ENCODE results near the gene DLX6. TPM values are rescaled to one million over a fixed set of nuclear protein-coding genes. Genes with fewer than 3 reads are reported as not detected.

DLX6 gene
- total RNA-seq, 2 donors from 2014 or later, result 4.1 TPM; not detected in 1

DNA sequence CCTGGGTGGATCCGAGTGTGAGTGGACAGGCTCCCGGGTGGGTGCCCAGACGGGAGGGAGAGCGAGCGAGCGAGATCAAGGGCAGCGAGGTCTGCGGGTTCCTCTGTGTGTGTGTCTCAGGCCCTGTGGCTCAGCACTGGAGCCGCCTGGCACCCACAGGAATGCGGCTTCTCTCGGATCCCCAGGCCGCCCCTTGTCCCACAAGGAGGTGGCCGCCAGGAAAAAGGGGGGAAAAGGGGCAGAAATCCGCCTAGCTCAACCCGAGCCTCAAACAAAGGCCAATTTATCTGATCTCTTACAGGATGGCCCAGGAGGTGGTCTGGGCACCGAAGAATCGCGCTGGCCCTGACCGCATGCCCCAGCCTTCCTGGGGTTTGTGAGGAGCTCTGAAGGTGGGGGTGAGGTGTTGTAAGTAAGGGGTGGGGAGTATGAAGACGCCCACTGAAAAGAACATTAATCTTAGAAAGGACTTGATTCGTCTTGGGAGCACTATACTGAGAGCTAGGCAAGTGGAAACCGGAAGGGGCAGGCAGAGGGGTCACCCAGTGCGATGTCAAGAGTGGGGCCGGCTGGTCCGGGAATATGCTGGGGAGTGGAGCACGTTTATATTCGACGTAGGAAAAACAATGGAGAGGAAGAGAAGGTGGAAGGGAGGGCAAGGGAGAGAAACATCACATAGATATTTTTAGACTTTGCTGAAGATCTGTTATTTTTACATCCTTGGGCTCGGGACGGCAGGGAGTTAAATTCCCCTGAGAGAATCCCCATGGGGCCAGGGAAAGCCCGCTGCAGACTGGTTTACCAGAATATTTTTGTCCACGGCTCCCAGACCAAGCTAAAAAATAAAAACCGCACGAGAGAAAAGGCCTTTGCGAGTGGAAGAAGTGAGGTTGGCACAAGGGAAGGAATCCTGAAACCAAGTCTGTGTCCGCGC is 12.1 kb downstream of the DLX6 start:
- Histone ChIP-seq H3K4me1 (replicated peaks) (peaks cover 3% of the 10 kb centered on the region), H3K9me3 (no peaks in the 10 kb centered on the region), H3K27ac (no peak overlapping the region), H3K4me3 (no peak overlapping the region), H3K36me3 (no peaks in the 10 kb centered on the region), H3K27me3 (replicated peaks; ENCODE audit: insufficient read depth) (peaks cover 33% of the 10 kb centered on the region)
- intact Hi-C loops (cut with DNase I), result no loop called here
- TF ChIP-seq POLR2A (IDR thresholded peaks at IDR 0.05), result no peak
- TF ChIP-seq, protein P1, sequence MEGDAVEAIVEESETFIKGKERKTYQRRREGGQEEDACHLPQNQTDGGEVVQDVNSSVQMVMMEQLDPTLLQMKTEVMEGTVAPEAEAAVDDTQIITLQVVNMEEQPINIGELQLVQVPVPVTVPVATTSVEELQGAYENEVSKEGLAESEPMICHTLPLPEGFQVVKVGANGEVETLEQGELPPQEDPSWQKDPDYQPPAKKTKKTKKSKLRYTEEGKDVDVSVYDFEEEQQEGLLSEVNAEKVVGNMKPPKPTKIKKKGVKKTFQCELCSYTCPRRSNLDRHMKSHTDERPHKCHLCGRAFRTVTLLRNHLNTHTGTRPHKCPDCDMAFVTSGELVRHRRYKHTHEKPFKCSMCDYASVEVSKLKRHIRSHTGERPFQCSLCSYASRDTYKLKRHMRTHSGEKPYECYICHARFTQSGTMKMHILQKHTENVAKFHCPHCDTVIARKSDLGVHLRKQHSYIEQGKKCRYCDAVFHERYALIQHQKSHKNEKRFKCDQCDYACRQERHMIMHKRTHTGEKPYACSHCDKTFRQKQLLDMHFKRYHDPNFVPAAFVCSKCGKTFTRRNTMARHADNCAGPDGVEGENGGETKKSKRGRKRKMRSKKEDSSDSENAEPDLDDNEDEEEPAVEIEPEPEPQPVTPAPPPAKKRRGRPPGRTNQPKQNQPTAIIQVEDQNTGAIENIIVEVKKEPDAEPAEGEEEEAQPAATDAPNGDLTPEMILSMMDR (IDR thresholded peaks at IDR 0.05), result no peak
- TF ChIP-seq POLR2AphosphoS5 (IDR thresholded peaks at IDR 0.05), result no peak
- no peak for DNase-seq (ENCODE audit: low spot score)
- WGBS, result 29% methylated on average over 34 of the region's 37 CpGs

DNA sequence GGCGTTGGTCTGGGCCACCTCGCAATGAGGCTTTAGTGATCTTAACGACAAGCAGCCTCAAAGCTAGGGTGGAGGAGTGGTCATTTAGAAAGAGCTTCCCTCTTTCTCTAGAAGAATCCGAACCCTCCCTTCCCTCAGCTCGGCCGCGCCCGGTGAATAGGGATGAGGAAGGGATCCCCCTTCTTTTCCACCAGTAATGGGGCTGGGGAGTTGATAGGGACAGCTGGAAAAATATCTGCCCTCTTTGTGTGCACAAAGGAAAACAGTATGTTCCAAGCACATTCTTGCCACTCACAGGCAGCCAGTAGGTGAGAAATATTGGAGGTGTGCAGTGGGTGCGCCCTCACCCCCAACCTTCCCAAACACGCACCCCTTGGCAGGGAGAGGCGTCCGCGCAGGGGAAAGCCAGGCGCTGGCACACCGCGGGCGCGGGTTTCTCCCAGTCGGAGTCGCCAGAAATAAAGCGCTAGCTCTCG is 12.8 kb downstream of the DLX6 start:
- TF ChIP-seq POLR2AphosphoS5 (IDR thresholded peaks at IDR 0.05) (no peak), POLR2A (IDR thresholded peaks at IDR 0.05) (no peak)
- TF ChIP-seq, protein P1 (IDR thresholded peaks at IDR 0.05), result no peak
- H3K27me3 ChIP-seq (replicated peaks; ENCODE audit: insufficient read depth), result peaks cover 30% of the 10 kb centered on the region
- intact Hi-C loops (cut with DNase I), result no loop called here
- H3K9me3 ChIP-seq, result no peaks in the 10 kb centered on the region
- no peak overlapping the region for H3K27ac ChIP-seq
- H3K36me3 ChIP-seq, result no peaks in the 10 kb centered on the region
- peaks cover 3% of the 10 kb centered on the region for H3K4me1 ChIP-seq (replicated peaks)
- WGBS, result 35% methylated on average over 22 of the region's 22 CpGs
- DNase-seq (ENCODE audit: low spot score), result no peak
- no peak overlapping the region for H3K4me3 ChIP-seq

DNA sequence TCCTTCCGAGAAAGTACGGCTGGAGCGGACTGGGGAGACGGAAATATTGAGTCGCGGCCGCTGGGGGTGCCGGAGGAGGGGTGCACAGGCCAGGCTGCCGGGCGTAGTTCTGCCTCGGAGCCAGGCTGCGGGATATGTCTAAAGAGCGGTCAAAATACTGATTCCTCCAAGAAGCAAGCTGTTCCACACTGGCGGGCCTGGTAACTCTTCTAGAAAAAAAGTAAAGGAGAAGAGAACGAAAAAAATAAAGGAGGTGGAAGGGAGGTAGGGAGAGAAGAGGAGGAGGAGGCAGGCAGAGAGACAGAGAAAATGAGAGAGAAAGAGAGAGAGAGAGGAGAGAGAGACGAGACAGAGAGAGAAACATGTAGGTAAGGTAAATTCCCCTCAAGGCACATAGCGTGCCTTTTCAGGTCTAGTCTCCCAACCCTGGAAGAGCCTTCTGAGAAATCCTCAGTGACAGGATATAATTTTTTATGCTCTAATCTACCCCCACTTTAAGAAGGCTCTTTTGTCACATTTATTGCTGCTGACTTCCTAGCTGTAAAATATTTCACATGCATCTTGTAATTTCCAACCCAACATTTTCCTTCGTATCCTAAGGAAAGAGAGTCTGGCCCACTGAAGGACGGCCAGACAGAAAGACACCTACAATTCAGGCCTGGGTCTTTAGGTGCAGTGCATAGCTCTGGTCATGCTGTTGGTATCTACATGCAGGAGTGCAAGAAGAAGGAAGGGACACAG is 13.6 kb downstream of the DLX6 start:
- intact Hi-C loops (cut with DNase I), result no loop called here
- H3K27me3 ChIP-seq (replicated peaks; ENCODE audit: insufficient read depth), result peaks cover 30% of the 10 kb centered on the region
- TF ChIP-seq POLR2A (IDR thresholded peaks at IDR 0.05) (no peak), POLR2AphosphoS5 (IDR thresholded peaks at IDR 0.05) (no peak)
- TF ChIP-seq, protein P1 (IDR thresholded peaks at IDR 0.05), result no peak
- peaks cover 3% of the 10 kb centered on the region for H3K4me1 ChIP-seq (replicated peaks)
- no peaks in the 10 kb centered on the region for H3K9me3 ChIP-seq
- no peak overlapping the region for H3K27ac ChIP-seq
- 56% methylated on average over 19 of the region's 19 CpGs for WGBS
- H3K36me3 ChIP-seq, result no peaks in the 10 kb centered on the region
- H3K4me3 ChIP-seq, result no peak overlapping the region
- DNase-seq (ENCODE audit: low spot score), result no peak

DNA sequence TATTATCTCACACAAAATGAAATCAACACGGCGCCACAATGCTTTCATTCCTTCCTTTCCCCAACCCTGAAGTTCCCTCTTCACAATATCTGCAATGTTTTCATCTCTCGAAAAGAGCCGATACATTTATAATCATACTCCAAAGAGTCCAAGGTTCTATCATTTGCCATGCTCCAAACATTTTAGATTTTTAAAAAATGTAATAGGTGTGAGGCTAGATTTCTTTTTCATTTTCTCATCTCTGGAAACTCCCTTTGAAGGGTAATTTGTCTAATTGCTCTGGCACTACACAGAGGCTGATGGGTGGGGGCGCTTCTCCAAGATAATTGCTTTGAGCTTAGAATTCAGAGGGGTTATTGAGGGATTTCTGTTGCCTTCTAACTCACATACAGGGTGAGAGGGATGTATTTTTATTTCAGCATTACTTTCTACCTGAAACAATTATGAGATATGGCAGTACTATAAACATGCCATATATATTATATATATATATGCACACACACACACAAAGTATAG is 14.4 kb downstream of the DLX6 start:
- H3K27me3 ChIP-seq (replicated peaks; ENCODE audit: insufficient read depth), result peaks cover 27% of the 10 kb centered on the region
- WGBS, result 59% methylated on average over 5 of the region's 5 CpGs
- peaks cover 3% of the 10 kb centered on the region for H3K4me1 ChIP-seq (replicated peaks)
- TF ChIP-seq POLR2AphosphoS5 (IDR thresholded peaks at IDR 0.05) (no peak), POLR2A (IDR thresholded peaks at IDR 0.05) (no peak)
- TF ChIP-seq, protein P1 (IDR thresholded peaks at IDR 0.05), result no peak
- H3K27ac ChIP-seq, result no peak overlapping the region
- no peaks in the 10 kb centered on the region for H3K9me3 ChIP-seq
- no peak overlapping the region for H3K4me3 ChIP-seq
- no peak for DNase-seq (ENCODE audit: low spot score)
- intact Hi-C loops (cut with DNase I), result loop anchor here (10.0 kb wide), 1 partner anchor 695 kb away; the partner anchor contains the start of gene SLC25A13
- no peaks in the 10 kb centered on the region for H3K36me3 ChIP-seq
